ENCODE results near the gene ZMYND8.

The ZMYND8 gene

GRCh38 chr20:47347661-47348435 is 8.7 kb downstream of the ZMYND8 start:
- Histone ChIP-seq H3K36me3 (ENCODE audit: control insufficient read depth, insufficient read depth, low read length) (peaks cover 12% of the 10 kb centered on the region), H3K27me3 (replicated peaks; ENCODE audit: control insufficient read depth, insufficient read depth, low read length) (no peaks in the 10 kb centered on the region), H3K4me3 (replicated peaks; ENCODE audit: low read depth, low read length) (peak overlapping the region; percentile 15; the same call in 1 of the 2 replicates)
- TF ChIP-seq, protein P1, sequence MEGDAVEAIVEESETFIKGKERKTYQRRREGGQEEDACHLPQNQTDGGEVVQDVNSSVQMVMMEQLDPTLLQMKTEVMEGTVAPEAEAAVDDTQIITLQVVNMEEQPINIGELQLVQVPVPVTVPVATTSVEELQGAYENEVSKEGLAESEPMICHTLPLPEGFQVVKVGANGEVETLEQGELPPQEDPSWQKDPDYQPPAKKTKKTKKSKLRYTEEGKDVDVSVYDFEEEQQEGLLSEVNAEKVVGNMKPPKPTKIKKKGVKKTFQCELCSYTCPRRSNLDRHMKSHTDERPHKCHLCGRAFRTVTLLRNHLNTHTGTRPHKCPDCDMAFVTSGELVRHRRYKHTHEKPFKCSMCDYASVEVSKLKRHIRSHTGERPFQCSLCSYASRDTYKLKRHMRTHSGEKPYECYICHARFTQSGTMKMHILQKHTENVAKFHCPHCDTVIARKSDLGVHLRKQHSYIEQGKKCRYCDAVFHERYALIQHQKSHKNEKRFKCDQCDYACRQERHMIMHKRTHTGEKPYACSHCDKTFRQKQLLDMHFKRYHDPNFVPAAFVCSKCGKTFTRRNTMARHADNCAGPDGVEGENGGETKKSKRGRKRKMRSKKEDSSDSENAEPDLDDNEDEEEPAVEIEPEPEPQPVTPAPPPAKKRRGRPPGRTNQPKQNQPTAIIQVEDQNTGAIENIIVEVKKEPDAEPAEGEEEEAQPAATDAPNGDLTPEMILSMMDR (IDR thresholded peaks at IDR 0.05; ENCODE audit: insufficient read depth, low read length, poor library complexity, severe bottlenecking): no peak
- no peak for DNase-seq (ENCODE audit: extremely low read depth, insufficient read length)

DNA sequence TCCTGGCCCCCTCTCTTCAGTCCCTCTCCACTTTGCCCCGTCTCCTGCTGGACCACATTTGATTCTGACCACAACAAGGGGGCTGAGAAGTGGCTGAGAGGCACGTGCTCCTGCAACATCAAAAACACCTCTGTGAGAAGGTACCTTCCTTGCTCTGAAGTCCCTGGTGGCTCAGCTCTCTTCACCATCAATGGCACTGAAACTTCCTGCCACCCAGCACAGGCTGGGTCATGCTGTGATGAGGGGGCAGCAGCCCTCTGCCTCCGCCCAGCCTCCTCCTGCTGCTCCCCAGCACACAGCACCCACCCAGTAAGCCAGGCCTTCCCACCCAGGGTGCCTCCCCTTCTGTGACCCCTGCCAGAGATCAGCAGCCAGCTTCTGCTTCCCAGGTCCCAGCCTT is 10.3 kb downstream of the ZMYND8 start:
- peaks cover 13% of the 10 kb centered on the region for H3K36me3 ChIP-seq (ENCODE audit: control insufficient read depth, insufficient read depth, low read length)
- TF ChIP-seq, protein P1 (IDR thresholded peaks at IDR 0.05; ENCODE audit: insufficient read depth, low read length, poor library complexity, severe bottlenecking): no peak
- no peaks in the 10 kb centered on the region for H3K27me3 ChIP-seq (replicated peaks; ENCODE audit: control insufficient read depth, insufficient read depth, low read length)
- DNase-seq (ENCODE audit: extremely low read depth, insufficient read length): no peak
- no peak overlapping the region for H3K4me3 ChIP-seq (replicated peaks; ENCODE audit: low read depth, low read length)

GRCh38 chr20:47345214-47345613 is 11.3 kb downstream of the ZMYND8 start:
- DNase-seq (ENCODE audit: extremely low read depth, insufficient read length): no peak
- TF ChIP-seq, protein P1 (IDR thresholded peaks at IDR 0.05; ENCODE audit: insufficient read depth, low read length, poor library complexity, severe bottlenecking): no peak
- H3K36me3 ChIP-seq (ENCODE audit: control insufficient read depth, insufficient read depth, low read length): peaks cover 14% of the 10 kb centered on the region

GRCh38 chr20:47343007-47343472 is 13.5 kb downstream of the ZMYND8 start:
- peaks cover 18% of the 10 kb centered on the region for H3K36me3 ChIP-seq (ENCODE audit: control insufficient read depth, insufficient read depth, low read length)
- no peaks in the 10 kb centered on the region for H3K27me3 ChIP-seq (replicated peaks; ENCODE audit: control insufficient read depth, insufficient read depth, low read length)
- DNase-seq (ENCODE audit: extremely low read depth, insufficient read length): no peak
- H3K4me3 ChIP-seq (replicated peaks; ENCODE audit: low read depth, low read length): no peak overlapping the region
- TF ChIP-seq, protein P1 (IDR thresholded peaks at IDR 0.05; ENCODE audit: insufficient read depth, low read length, poor library complexity, severe bottlenecking): no peak

More at GRCh38 chr20:47345214-47345613, 11.3 kb downstream of the ZMYND8 start:
- Histone ChIP-seq H3K4me3 (replicated peaks; ENCODE audit: low read depth, low read length) (no peak overlapping the region), H3K27me3 (replicated peaks; ENCODE audit: control insufficient read depth, insufficient read depth, low read length) (no peaks in the 10 kb centered on the region)

DNA sequence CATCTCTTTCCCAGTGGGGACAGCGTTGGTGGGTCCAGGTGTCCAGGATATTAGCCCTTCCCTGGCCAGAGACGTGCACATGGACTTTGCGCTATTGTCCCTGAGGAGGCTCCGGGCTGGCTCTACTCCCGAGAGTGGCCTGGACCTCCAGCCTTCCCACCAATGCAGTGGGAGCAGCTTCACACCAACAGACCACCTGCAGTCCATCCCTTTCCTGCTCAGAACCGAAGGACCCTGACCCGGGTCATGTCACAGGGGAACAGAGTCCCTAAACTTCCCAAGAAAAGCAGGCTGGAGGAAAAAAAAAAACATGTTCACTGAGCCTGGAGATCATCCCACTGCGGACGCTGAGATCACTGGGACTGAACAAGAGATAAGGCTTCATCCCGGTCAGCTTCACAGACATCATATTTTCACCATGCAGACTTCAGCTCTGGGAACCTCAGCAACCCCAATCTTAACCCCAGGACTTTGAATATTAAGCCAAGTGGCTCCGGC is 18.3 kb downstream of the ZMYND8 start:
- peaks cover 18% of the 10 kb centered on the region for H3K36me3 ChIP-seq (ENCODE audit: control insufficient read depth, insufficient read depth, low read length)
- DNase-seq (ENCODE audit: extremely low read depth, insufficient read length): no peak
- H3K4me3 ChIP-seq (replicated peaks; ENCODE audit: low read depth, low read length): no peak overlapping the region
- no peaks in the 10 kb centered on the region for H3K27me3 ChIP-seq (replicated peaks; ENCODE audit: control insufficient read depth, insufficient read depth, low read length)
- TF ChIP-seq, protein P1 (IDR thresholded peaks at IDR 0.05; ENCODE audit: insufficient read depth, low read length, poor library complexity, severe bottlenecking): no peak
